ENCODE measurements around the gene NAA38.

The NAA38 gene

GRCh38 chr17:7843536-7844291 lies 13.6 kb downstream of the NAA38 start:
- peaks cover 27 to 42% of the 10 kb centered on the region in 2 experiments for H3K36me3 ChIP-seq (ENCODE audit: control insufficient read depth in 1 of 2, insufficient read depth in 2 of 2, low read depth in 1 of 2, low read length in 2 of 2)
- H3K4me2 ChIP-seq (ENCODE audit: low read length, poor library complexity, severe bottlenecking) = peak overlapping the region; percentile 88
- peak overlapping the region; percentile 91 for H2BK120ac ChIP-seq (ENCODE audit: low read depth, low read length)
- H3K27ac ChIP-seq (ENCODE audit: low read length, poor library complexity, severe bottlenecking) = peak overlapping the region; percentile 98
- no peaks in the 10 kb centered on the region for H3K9me3 ChIP-seq (ENCODE audit: control insufficient read depth, low read length)
- H4K8ac ChIP-seq (ENCODE audit: low read length) = peak overlapping the region; percentile 85
- peak overlapping the region; percentile 93 to 94 for H3K4ac ChIP-seq (ENCODE audit: low read depth in 1 of 2, low read length in 2 of 2)
- H2BK12ac ChIP-seq (ENCODE audit: low read length in 2 of 2) = peak overlapping the region; percentile 91 to 92
- peak overlapping the region; percentile 78 to 94 for H3K4me3 ChIP-seq (ENCODE audit: insufficient read depth in 1 of 2, low read depth in 1 of 2, low read length in 2 of 2)
- H3K9ac ChIP-seq (ENCODE audit: low read length) = peak overlapping the region; percentile 98
- H3K23ac ChIP-seq (ENCODE audit: low read length in 2 of 2) = peak overlapping the region in 1 of 2 experiments; percentile 20
- no peak overlapping the region for H2AK5ac ChIP-seq (ENCODE audit: low read length, severe bottlenecking)
- peak overlapping the region; percentile 93 for H2BK5ac ChIP-seq (ENCODE audit: low read depth, low read length, poor library complexity, severe bottlenecking)
- peaks cover 26% of the 10 kb centered on the region for H3K79me1 ChIP-seq (replicated peaks; ENCODE audit: low read length, poor library complexity, severe bottlenecking)
- peak overlapping the region; percentile 95 to 97 for H3K18ac ChIP-seq (ENCODE audit: low read depth in 1 of 2, low read length in 2 of 2)
- peak overlapping the region; percentile 97 for H2BK15ac ChIP-seq (ENCODE audit: low read depth, poor library complexity, severe bottlenecking)
- H3K4me1 ChIP-seq (ENCODE audit: control insufficient read depth, insufficient read depth, low read depth, low read length) = peaks cover 26% of the 10 kb centered on the region
- WGBS = under 1% methylated on average over 52 of the region's 61 CpGs
- H3K27me3 ChIP-seq (ENCODE audit: control insufficient read depth in 1 of 2, insufficient read depth in 1 of 2, low read length in 2 of 2) = no peaks in the 10 kb centered on the region
- H3K14ac ChIP-seq (ENCODE audit: low read length in 2 of 2) = peak overlapping the region; percentile 76 to 97
- no peak overlapping the region for H2AFZ ChIP-seq (ENCODE audit: low read depth, low read length)
- peak overlapping the region; percentile 98 for H4K91ac ChIP-seq (ENCODE audit: low read length)
- peak; percentile 94 for DNase-seq

- peaks cover 26 to 37% of the 10 kb centered on the region in 2 experiments for H3K36me3 ChIP-seq (ENCODE audit: control insufficient read depth in 1 of 2, insufficient read depth in 2 of 2, low read depth in 1 of 2, low read length in 2 of 2)
- H3K9ac ChIP-seq (ENCODE audit: low read length) = peak overlapping the region; percentile 98
- H3K4me1 ChIP-seq (ENCODE audit: control insufficient read depth, insufficient read depth, low read depth, low read length) = peaks cover 30% of the 10 kb centered on the region
- peak overlapping the region; percentile 91 for H2BK120ac ChIP-seq (ENCODE audit: low read depth, low read length)
- H3K14ac ChIP-seq (ENCODE audit: low read length in 2 of 2) = peak overlapping the region; percentile 76 to 93
- peak overlapping the region; percentile 72 to 97 for H3K18ac ChIP-seq (ENCODE audit: low read depth in 1 of 2, low read length in 2 of 2)
- no peak for DNase-seq
- peak overlapping the region; percentile 92 to 93 for H3K4ac ChIP-seq (ENCODE audit: low read depth in 1 of 2, low read length in 2 of 2)
- peak overlapping the region in 1 of 2 experiments; percentile 20 for H3K23ac ChIP-seq (ENCODE audit: low read length in 2 of 2)
- H3K4me3 ChIP-seq (ENCODE audit: insufficient read depth in 1 of 2, low read depth in 1 of 2, low read length in 2 of 2) = peak overlapping the region; percentile 69 to 94
- peak overlapping the region; percentile 98 for H3K27ac ChIP-seq (ENCODE audit: low read length, poor library complexity, severe bottlenecking)
- H4K8ac ChIP-seq (ENCODE audit: low read length) = peak overlapping the region; percentile 47
- H3K27me3 ChIP-seq (ENCODE audit: control insufficient read depth in 1 of 2, insufficient read depth in 1 of 2, low read length in 2 of 2) = no peaks in the 10 kb centered on the region
- H2BK5ac ChIP-seq (ENCODE audit: low read depth, low read length, poor library complexity, severe bottlenecking) = peak overlapping the region; percentile 54
- WGBS = under 1% methylated on average over 17 of the region's 17 CpGs
- peak overlapping the region; percentile 88 for H3K4me2 ChIP-seq (ENCODE audit: low read length, poor library complexity, severe bottlenecking)
- H4K91ac ChIP-seq (ENCODE audit: low read length) = peak overlapping the region; percentile 98
- peak overlapping the region; percentile 97 for H2BK15ac ChIP-seq (ENCODE audit: low read depth, poor library complexity, severe bottlenecking)
- H3K9me3 ChIP-seq (ENCODE audit: control insufficient read depth, low read length) = no peaks in the 10 kb centered on the region
- H2BK12ac ChIP-seq (ENCODE audit: low read length in 2 of 2) = peak overlapping the region; percentile 91 to 92
- no peak overlapping the region for H2AK5ac ChIP-seq (ENCODE audit: low read length, severe bottlenecking)
- H2AFZ ChIP-seq (ENCODE audit: low read depth, low read length) = no peak overlapping the region
- peaks cover 25% of the 10 kb centered on the region for H3K79me1 ChIP-seq (replicated peaks; ENCODE audit: low read length, poor library complexity, severe bottlenecking)
Measured at GRCh38 chr17:7843257-7843535, 14.2 kb downstream of the NAA38 start.

GRCh38 chr17:7842380-7843256 lies 14.7 kb downstream of the NAA38 start:
- Histone ChIP-seq H3K4me1 (ENCODE audit: control insufficient read depth, insufficient read depth, low read depth, low read length) (peaks cover 30% of the 10 kb centered on the region), H3K79me1 (replicated peaks; ENCODE audit: low read length, poor library complexity, severe bottlenecking) (peaks cover 23% of the 10 kb centered on the region), H3K18ac (ENCODE audit: low read depth in 1 of 2, low read length in 2 of 2) (peak overlapping the region; percentile 72 to 98), H3K23ac (ENCODE audit: low read length in 2 of 2) (peak overlapping the region; percentile 20 to 54), H3K9ac (ENCODE audit: low read length) (peak overlapping the region; percentile 98), H3K4ac (ENCODE audit: low read depth in 1 of 2, low read length in 2 of 2) (peak overlapping the region; percentile 92 to 93), H3K4me2 (ENCODE audit: low read length, poor library complexity, severe bottlenecking) (peak overlapping the region; percentile 88), H2BK5ac (ENCODE audit: low read depth, low read length, poor library complexity, severe bottlenecking) (peak overlapping the region; percentile 54), H3K36me3 (ENCODE audit: control insufficient read depth in 1 of 2, insufficient read depth in 2 of 2, low read depth in 1 of 2, low read length in 2 of 2) (peaks cover 24 to 31% of the 10 kb centered on the region in 2 experiments), H4K8ac (ENCODE audit: low read length) (peak overlapping the region; percentile 47), H2AK5ac (ENCODE audit: low read length, severe bottlenecking) (peak overlapping the region; percentile 62), H4K91ac (ENCODE audit: low read length) (peak overlapping the region; percentile 98), H3K9me3 (ENCODE audit: control insufficient read depth, low read length) (no peaks in the 10 kb centered on the region), H2BK15ac (ENCODE audit: low read depth, poor library complexity, severe bottlenecking) (peak overlapping the region; percentile 97), H3K27me3 (ENCODE audit: control insufficient read depth in 1 of 2, insufficient read depth in 1 of 2, low read length in 2 of 2) (no peaks in the 10 kb centered on the region), H3K4me3 (ENCODE audit: insufficient read depth in 1 of 2, low read depth in 1 of 2, low read length in 2 of 2) (peak overlapping the region; percentile 69 to 94), H2BK12ac (ENCODE audit: low read length in 2 of 2) (peak overlapping the region; percentile 91 to 92), H3K14ac (ENCODE audit: low read length in 2 of 2) (peak overlapping the region in 1 of 2 experiments; percentile 96), H2AFZ (ENCODE audit: low read depth, low read length) (no peak overlapping the region), H3K27ac (ENCODE audit: low read length, poor library complexity, severe bottlenecking) (peak overlapping the region; percentile 98), H2BK120ac (ENCODE audit: low read depth, low read length) (peak overlapping the region; percentile 91)
- peak; percentile 98 for DNase-seq
- WGBS = 1% methylated on average over 47 of the region's 47 CpGs
